AML-193 (cell line): ENCODE data around the gene NUP98.
"Not testable (repeated sequence)": the region's sequence is repeated elsewhere in the genome, so short reads cannot be mapped to it uniquely, and the experiment has no call there.

ENCODE experiments used
- DNase-seq, 2 experiments: peaks; one replicate each; lab custom pipeline; 2025; lab: John Stamatoyannopoulos, UW

Gene NUP98

DNA sequence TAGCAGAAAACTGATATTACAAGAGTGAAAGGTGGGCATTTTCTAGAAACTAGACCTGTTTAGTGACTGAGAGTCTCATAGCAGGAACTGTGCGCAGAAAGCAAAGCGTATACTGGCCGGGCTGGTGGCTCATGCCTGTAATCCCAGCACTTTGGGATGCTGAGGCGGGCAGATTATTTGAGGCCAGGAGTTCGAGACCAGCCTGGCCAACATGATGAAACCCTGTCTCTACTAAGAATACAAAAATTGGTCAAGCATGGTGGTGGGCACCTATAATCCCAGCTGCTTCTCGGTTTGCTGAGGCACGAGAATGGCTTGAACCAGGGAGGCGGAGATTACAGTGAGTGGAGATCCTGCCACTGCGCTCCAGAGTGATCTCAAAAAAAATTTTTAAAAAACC is 1.8 kb upstream of the NUP98 start:
- DNase-seq, result no peak

DNA sequence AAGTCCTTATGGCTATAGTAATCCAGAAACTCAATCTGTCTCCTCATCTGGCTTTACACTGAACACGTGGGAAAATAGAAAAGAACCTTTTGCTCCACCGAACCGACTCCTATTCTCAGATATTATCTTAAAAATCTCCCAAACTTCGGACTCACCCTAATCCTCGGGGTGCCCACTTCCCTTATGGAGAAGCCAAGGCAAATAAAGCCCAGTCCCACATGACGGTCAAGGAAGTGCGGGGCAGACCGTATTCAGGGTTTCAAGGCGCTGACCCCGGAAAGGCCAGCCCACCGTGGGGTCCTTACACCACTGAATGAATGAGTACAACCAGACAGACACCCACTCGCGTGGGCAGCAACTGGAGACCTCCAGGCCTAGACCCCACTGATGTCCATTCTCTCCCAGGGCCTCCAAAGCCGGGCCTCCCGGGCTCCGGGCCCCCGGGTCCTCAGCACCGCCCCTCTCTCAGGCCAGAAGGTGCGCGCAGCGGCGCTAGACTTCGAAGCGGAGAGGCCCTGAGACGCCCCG is 489 bp downstream of the NUP98 start:
- DNase-seq, result no peak

DNA sequence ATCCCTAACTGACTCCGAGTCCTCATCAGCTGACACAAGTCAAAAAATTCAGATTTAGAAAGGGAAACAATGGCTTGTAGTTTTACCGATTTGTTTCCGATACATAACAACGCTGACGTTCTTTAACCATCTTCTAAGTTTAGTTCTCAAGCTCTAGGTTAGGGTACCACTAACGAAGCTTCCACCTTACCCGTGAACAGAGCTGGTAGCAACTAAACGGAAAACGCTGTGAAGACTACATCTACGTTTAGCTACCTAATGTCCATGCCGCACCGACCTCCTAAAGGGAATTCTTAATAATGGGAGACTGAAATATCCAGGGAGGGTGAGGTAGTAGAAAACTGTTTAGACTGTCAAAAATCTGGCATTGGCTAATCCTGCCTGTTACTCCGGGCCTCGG is 1.0 kb downstream of the NUP98 start:
- no peak for DNase-seq

DNA sequence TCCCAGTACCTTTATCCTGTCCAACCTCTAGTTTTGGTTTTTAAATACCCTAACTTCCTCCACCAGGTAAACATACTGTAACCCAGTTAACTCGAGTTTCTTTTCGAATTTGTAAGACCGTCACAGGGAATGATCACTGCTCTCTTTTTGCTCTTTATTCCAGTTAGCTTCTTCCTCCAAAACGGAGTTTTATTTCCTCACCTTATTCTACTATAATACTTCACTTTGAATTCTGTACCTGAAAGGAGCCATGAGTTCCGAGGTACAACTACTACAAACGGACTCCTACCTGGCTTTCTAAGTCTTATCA is 1.4 kb downstream of the NUP98 start:
- no peak for DNase-seq

DNA sequence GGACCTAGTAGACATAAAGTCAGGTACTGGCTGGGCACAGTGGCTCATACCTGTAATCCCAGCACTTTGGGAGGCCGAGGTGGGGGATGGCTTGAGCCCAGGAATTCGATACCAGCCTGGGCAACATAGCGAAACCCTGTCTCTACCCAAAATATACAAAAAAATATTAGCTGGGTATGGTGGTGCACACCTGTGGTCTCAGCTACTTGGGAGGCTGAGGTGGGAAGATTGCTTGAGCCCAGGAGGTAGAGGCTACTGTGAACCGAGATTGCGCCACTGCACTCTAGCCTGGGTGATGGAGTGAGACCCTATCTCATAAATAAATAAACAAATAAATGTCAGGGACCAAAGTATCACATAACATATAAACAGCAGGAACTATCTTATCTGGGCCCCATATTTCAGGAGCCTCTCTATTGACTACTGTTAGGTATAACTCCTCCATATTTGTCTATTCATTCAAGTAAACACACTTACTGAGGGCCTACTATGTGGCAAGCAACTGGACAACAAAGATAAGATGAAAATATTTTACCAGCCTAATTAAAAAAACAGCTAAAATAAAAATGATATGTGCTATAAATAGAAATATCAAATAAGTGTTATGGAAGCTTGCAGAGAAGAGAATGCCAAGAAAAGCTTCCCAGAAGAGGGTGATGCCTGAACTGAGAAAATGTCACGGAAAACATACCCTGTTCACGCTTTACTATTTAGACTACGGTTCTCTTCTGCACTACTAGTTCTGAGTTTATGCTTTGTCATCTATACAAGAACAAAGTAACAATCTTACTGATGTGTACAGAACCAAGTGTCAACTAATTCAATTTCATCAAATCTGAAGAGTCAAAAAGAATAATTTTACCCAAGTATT is 2.0 kb downstream of the NUP98 start:
- DNase-seq, result no peak

DNA sequence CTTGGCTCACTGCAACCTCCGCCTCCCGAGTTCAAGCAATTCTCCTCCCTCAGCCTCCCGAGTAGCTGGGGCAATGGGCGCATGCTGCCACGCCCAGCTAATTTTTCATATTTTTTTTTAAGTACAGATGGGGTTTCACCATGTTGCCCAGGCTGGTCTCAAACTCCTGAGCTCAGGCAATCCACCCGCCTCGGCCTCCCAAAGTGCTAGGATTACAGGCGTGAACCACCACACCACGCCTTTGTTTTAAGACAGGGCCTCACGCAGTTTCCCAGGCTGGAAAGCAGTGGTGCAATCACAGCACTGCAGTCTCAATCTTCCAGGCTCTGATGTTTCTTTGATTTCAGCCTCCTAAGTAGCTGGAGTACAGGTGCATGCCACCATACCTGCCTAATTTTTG is 3.0 kb downstream of the NUP98 start:
- not testable (repeated sequence) for DNase-seq

DNA sequence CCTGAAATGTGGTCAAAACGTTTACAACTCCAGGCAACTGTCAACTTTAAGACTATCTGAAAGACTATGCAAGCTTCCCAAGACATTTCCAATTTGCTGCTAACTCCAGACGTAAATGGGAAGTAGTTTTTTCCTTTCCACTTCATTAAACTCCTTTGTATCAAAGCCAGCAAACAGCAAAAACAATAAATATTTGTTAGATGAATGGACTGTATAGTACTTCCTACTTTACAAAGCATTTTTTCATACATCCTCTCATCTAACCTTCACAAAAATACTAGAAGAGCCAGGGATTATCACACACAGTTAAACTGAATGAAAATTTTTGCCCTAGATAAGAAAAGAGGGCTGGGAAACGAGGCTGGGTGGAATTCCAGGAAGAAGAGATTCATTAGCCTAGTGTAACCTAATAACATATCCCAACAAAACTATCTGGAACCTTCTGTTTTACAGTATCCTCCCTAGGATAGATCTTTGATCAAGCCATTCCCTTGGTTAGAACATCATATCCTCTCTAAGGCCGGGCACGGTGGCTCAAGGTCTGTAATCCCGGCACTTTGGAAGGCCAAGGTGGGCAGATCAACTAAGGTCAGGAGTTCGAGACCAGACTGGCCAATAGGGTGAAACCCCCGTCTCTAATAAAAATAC is 10.4 kb downstream of the NUP98 start:
- no peak for DNase-seq

DNA sequence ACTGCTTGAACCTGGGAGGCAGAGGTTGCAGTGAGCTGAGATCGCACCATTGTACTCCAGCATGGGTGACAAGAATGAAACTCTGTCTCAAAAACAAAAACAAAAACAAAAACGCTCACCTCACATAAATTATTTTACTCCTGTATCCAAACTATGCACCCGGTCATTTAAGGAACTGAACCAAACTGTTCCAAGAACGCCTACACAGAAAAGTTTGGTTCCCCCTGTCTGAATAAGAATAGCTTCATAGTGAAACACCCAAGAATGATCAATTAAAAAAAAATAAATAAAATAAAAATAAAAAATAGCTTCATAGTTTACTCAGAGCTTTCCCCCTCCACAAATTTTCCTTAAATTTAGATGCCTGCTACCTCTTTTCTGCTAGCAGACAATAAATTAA is 13.7 kb downstream of the NUP98 start:
- DNase-seq, result no peak

DNA sequence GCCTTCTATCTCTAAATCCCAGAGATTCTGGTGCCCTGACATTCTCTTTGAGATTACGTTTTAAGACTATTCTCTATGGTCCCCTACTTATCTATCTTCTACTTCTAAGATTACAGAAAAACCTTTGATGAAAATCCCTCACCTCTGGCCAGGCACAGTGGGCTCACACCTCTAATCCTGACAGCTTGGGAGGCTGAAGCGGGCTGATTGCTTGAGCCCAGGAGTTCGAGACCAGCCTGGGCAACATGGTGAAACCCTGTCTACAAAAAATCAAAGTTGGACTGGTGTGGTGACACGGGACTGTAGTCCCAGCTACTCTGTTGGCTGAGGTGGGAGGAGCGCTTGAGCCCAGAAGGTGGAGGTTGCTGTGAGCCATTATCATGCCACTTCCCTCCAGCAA is 14.4 kb downstream of the NUP98 start:
- no peak for DNase-seq

DNA sequence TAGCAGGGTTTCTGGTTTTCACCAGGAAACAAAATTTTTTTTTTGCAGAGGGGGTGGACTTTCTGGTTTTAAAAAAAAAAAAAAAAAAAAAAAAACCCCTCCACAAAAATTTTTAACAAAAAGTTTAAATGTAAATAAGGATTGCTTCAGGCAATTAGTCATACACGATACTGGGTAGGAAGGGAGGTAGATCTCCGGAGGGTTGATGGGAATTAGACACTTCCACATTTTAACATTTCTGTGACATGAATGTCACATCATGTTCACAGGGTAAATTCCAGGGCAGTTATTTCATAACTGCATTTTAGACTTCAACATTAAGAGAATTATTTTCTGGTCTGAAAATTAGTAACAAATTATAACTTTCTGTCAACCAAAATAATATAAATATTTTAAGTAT is 15.9 kb downstream of the NUP98 start:
- DNase-seq, result peak; percentile 76 to 78

DNA sequence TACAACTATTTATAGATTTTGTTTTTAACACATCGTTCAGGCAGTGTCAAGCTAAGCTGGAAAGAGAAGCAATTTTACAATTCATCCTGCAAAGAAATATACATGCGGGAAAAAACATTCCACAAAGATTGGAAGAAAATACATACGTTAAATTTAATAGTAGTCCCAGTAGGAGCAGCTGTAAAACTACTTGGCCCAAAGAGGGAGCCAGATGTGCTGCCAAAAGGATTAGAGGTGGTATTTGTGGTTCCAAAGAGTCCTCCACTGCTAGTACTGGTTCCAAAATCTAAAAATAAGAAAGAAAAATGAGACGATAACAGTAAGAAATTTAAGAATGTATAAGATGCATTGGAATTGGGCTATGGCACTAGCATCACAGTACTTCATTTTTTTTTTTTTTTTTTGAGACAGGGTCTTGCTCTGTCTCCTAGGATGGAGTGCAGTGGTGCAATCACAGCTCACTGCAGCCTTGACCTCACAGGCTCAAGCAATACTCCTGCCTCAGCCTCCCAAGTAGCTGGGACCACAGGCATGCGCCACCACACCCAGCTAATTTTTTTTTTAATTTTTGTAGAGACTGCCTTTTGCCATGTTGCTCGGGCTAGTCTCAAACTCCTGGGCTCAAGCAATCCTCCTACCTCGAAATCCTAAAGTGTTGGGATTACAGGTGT is 21.5 kb downstream of the NUP98 start:
- DNase-seq, result no peak

DNA sequence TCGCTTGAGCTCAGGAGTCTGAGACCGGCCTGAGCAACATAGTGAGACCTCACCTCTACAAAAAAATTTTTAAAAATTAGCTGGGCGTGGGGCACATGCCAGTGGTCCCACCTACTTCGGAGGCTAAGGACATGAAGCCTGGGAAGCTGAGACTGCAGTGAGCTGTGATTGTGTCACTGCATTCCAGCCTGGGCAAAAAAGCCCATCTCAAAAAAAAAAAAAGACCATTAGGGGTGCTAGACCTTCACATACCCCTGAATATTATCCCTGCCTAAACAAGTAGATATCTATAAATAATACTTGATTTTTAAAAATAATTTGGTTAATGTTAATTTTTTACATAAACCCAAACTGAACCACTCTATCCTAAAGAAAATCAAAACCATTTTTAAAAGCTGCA is 24.2 kb downstream of the NUP98 start:
- DNase-seq, result no peak

DNA sequence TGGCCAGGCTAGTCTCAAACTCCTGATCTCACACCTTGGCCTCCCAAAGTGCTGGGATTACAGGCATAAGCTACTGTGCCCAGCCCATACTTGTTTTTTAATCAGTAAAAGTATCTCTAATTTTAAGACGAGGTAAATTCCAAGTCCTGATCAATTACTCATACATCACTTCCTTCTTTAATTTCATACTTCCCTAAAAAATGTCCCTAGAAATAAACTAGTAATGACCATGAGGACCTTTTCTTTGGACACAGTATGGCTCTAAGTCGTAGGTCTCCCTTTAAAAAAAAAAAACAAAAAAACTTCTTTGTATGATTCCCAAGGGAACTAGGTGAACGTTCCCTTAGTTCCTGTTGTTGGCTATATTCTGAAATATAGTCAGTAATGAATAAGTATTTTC is 29.8 kb downstream of the NUP98 start:
- no peak for DNase-seq

DNA sequence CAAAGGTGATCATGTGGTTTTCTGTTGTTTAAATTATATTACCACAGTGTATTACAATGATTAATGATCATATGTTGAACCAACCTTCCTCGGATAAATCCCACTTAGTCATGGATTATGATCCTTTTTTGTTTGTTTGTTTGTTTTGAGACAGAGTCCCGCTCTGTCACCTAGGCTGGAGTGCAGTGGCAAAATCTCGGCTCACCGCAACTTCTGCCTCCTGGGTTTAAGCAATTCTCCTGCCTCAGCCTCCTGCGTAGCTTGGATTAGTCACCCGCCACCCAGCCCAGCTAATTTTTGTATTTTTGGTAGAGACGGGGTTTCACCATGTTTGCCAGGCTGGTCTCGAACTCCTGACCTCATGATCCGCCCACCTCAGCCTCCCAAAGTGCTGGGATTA is 30.5 kb downstream of the NUP98 start:
- not testable (repeated sequence) for DNase-seq

DNA sequence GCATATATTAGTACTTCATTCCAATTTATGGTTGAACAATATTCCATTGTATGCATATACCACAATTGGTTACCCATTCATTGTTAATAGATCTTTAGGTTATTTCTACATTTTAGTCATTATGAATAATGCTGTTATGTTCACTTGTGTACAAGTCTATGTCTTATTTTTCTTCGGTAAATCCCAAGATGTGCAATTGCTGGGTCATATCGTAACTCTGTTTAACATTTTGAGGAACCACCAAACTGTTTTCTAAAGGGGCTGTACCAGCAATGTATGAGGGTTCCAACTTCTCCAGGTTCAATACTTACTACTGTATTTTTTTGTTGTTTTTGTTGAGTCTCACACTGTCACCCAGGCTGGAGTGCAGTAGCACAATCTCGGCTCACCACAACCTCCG is 33.1 kb downstream of the NUP98 start:
- DNase-seq, result no peak

DNA sequence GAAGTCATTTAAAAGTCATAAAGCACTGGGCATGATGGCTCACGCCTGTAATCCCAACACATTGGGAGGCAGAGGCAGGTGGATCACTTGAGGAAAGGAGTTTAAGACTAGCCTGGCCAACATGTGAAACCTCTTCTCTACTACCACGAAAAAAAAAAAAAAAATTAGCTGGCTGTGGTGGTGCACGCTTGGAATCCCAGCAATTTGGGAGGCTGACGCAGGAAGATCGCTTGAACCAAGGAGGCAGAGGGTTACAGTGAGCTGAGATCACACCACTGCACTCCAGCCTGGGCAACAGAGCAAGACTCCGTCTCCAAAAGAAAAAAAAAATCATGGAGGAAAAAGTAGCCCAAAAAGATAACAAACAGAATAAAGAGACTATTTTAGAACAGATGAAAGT is 42.2 kb downstream of the NUP98 start:
- DNase-seq, result no peak

DNA sequence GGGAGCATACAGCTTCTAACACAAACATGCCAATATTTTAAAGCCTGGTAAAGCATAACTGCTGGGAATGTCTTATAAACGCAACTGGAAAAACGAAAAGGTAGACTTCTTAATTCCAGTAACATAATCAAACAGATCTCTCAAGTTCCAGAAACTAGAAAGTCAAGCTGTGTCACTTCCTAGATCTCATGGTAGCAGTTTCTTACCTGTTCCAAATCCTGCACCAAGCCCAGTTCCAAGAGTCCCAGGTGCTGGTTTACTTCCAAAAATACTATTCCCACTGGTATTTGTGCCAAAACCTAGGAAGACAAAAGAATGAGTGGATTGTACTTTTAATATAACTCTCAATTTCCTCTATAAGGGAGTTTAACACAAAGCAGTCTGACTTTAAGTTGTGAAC is 44.2 kb downstream of the NUP98 start:
- no peak for DNase-seq

DNA sequence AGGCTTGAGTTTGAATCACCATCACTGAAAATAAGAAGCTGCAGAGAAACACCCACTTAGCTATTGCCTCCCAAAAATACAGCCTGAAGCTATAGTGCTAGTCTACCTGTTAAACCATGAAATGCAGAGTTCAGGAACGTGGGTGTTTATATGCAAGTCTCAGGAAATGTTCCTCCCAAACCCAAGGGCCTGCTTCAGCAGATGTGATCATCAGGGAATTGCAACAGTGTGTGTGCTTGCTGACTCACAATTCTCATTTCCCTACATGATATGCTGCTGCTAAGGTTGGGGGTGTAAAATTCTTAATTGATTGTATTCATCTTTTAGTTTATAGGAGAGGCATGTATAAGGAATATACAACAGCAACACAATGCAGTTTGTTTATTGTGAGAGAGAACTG is 49.6 kb downstream of the NUP98 start:
- no peak for DNase-seq

DNA sequence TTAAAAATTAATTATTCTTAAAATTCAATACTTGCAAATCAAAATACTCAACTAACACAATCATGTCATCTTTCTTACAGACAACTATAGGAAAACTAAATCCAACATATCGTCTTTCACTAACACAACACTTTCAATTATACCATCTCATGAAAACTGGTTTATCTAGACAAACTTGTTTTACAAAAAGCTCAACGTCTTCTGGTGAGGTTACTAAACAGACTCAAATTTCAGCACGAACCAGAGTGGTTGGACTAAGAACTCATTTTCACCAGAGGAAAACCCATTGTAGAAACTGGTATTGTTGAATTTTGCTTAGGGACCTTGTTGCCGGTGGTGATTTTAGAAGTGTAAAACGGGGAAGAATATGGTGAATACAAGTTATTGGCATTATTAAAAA is 52.2 kb downstream of the NUP98 start:
- no peak for DNase-seq

DNA sequence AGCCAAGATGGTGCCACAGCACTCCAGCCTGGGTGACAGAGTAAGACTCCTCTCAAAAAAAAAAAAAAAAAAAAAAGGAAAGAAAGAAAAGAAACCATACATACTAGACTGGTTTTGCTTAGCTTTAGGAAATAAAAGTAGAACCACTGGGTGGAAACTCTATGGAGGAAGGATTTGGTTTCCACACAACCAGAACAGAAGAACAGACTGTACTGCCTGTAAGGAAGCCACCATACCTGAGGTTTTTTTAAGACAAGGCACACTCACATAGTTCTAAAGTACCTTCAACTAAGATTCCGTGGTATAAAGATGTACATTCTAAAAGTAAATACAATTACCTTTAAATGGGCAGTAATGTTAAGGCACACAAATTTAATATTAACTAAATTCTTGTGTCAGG is 58.6 kb downstream of the NUP98 start:
- DNase-seq, result no peak

DNA sequence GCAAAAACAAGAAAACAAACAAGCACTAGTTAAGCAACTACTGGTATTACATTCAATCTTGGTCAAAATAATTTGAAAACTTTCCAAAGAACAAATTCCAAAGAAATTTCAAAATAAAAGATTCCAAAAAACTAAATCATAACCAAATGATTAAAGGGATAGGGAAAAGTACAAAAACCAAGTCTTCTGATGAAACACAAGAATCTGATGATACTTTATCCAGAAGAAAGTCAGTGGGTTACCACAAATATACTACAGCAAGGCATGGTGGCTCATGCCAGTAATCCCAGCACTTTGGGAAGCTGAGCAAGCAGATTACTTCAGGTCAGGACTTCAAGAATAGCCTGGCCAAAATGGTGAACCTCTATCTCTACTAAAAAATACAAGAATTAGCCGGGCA is 59.1 kb downstream of the NUP98 start:
- DNase-seq, result no peak

DNA sequence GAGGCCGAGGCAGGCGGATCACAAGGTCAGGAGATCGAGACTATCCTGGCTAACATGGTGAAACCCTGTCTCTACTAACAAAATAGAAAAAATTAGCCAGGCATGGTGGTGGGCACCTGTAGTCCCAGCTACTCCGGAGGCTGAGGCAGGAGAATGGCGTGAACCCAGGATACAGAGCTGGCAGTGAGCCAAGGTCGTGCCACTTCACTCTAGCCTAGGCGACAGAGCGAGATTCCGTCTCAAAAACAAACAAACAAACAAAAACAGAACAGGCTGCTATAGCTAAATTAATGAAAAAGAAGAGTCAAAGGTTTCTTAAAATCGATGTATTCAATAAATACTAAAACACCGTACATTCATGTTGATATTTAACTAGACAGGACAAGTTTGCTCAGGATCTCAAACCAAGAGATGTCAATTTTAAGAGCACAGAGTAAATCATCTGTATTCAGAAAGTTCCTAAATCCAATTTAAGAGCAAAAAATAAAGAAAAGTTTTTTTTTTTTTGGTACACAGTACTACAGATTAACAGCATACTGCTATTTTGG is 59.9 kb downstream of the NUP98 start:
- DNase-seq, result no peak

DNA sequence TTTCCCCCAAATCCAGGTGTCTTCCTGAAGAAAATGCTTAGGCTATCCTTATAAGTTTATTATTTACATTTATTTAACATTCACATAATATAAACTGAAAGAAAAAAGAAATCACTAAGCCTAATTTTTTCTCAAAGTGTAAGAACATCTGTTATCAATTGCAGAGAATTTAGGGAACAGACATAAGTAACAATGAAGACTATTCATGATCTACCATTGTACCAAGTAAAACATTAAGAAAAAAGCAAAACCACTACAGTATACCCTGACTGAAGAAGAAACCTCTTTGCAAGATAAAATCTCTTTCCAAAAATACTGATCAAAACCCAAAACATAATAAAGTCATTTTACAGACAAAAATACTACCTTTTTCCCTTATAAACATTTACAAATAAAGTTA is 60.5 kb downstream of the NUP98 start:
- DNase-seq, result no peak
